Measurements from ENCODE around the gene IGFN1. TPM values are rescaled to one million over a fixed set of nuclear protein-coding genes. Genes with fewer than 3 reads are reported as not detected.

The IGFN1 gene
- total and polyA plus RNA-seq, 2 donors (not counting 3 experiments of a cell fraction or from before 2014, with no cell fraction given) = not detected

DNA sequence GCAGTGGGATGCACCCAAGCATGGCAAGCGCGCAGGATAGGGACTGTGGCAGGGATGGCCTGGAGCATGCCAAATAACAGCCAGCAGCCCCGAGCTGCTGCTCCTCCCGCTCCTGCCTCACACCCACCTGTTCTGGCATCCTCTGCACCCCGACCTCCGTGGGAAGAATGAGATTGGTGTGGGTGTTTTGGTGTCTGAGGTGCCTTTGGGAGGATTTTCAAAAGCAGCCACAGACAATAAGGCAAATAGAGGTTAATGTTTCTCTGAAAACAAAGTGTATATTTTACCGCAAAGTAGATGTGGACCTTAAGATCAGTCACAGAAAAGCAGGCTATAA lies 35.5 kb downstream of the IGFN1 start:
- Histone ChIP-seq H3K27ac (ENCODE audit: insufficient read depth, low read depth, low read length) (no peak overlapping the region), H3K4me3 (replicated peaks in 1 of 3; ENCODE audit: insufficient read depth in 1 of 3, low read depth in 1 of 3, low read length in 3 of 3) (no peak overlapping the region), H3K36me3 (ENCODE audit: control insufficient read depth in 2 of 2, extremely low read depth in 1 of 2, insufficient read depth in 2 of 2, low read length in 2 of 2) (no peaks in the 10 kb centered on the region), H3K79me2 (ENCODE audit: control insufficient read depth, insufficient read depth, low read length) (no peaks in the 10 kb centered on the region), H4K20me1 (replicated peaks; ENCODE audit: control insufficient read depth, extremely low read depth, insufficient read depth, low read length) (no peaks in the 10 kb centered on the region), H3K9me3 (replicated peaks; ENCODE audit: control insufficient read depth, insufficient read depth, low read length) (no peaks in the 10 kb centered on the region), H3K4me1 (ENCODE audit: control insufficient read depth, extremely low read depth, insufficient read depth, low read length) (no peaks in the 10 kb centered on the region), H3K9me1 (replicated peaks; ENCODE audit: control insufficient read depth, extremely low read depth, insufficient read depth, low read length) (no peaks in the 10 kb centered on the region), H3K4me2 (ENCODE audit: insufficient read depth, low read length) (no peak overlapping the region), H2AFZ (ENCODE audit: low read depth, low read length) (no peak overlapping the region), H3K9ac (replicated peaks; ENCODE audit: extremely low read depth, insufficient read depth, low read length) (no peak overlapping the region), H3K27me3 (ENCODE audit: control insufficient read depth in 2 of 2, insufficient read depth in 2 of 2, low read length in 2 of 2) (peaks cover 4% of the 10 kb centered on the region in 2 experiments)
- TF ChIP-seq FOS (IDR thresholded peaks at IDR 0.05; ENCODE audit: borderline replicate concordance, insufficient read depth, low read length) = no peak
- TF ChIP-seq GATA2 (IDR thresholded peaks at IDR 0.05; ENCODE audit: insufficient read depth, insufficient read length, low read depth, low read length) = no peak
- TF ChIP-seq, protein P1, sequence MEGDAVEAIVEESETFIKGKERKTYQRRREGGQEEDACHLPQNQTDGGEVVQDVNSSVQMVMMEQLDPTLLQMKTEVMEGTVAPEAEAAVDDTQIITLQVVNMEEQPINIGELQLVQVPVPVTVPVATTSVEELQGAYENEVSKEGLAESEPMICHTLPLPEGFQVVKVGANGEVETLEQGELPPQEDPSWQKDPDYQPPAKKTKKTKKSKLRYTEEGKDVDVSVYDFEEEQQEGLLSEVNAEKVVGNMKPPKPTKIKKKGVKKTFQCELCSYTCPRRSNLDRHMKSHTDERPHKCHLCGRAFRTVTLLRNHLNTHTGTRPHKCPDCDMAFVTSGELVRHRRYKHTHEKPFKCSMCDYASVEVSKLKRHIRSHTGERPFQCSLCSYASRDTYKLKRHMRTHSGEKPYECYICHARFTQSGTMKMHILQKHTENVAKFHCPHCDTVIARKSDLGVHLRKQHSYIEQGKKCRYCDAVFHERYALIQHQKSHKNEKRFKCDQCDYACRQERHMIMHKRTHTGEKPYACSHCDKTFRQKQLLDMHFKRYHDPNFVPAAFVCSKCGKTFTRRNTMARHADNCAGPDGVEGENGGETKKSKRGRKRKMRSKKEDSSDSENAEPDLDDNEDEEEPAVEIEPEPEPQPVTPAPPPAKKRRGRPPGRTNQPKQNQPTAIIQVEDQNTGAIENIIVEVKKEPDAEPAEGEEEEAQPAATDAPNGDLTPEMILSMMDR (IDR thresholded peaks at IDR 0.05; ENCODE audit: extremely low read depth in 1 of 2, insufficient read depth in 1 of 2, low read depth in 1 of 2, low read length in 2 of 2) = no peak
- no peak for TF ChIP-seq POLR2AphosphoS5 (IDR thresholded peaks at IDR 0.05; ENCODE audit: insufficient read depth, low read depth, low read length)
- no peak for TF ChIP-seq JUN (IDR thresholded peaks at IDR 0.05; ENCODE audit: borderline replicate concordance, insufficient read depth, insufficient read length, low read depth)
- TF ChIP-seq MYC (IDR thresholded peaks at IDR 0.05; ENCODE audit: low read depth, low read length) = no peak
- no peak for TF ChIP-seq EZH2 (IDR thresholded peaks at IDR 0.05; ENCODE audit: borderline replicate concordance, low read depth, low read length, severe bottlenecking)
- TF ChIP-seq, protein P2, sequence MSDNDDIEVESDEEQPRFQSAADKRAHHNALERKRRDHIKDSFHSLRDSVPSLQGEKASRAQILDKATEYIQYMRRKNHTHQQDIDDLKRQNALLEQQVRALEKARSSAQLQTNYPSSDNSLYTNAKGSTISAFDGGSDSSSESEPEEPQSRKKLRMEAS (IDR thresholded peaks at IDR 0.05; ENCODE audit: insufficient read depth, insufficient read length) = no peak
- TF ChIP-seq POLR2A (IDR thresholded peaks at IDR 0.05; ENCODE audit: low read depth, low read length) = no peak
- intact Hi-C loops (cut with micrococcal nuclease) = no loop called here
- FAIRE-seq = no peak
- CTCF ChIA-PET = interaction anchor here (0.9 to 1.1 kb wide), 2 partner anchors 15 to 122 kb away, joined by 3 read pairs; no protein-coding TSS in a partner anchor
- dilution Hi-C loops (cut with MboI; ENCODE audit: extremely low pct_ligation_motif_present, low sequenced_read_pairs) = no loop called here
- no TSS peak for BruUV-seq (replicated peaks)
- POLR2A ChIA-PET = interaction anchor here (0.6 kb wide), 1 partner anchor 7 kb away, joined by 3 read pairs; no protein-coding TSS in a partner anchor
- no peak for DNase-seq (ENCODE audit: low read depth, low spot score)

Data from endothelial cell of umbilical vein (primary cell).